Measurements from ENCODE around the gene SLC9A4. TPM values are rescaled to one million over a fixed set of nuclear protein-coding genes. Genes with fewer than 3 reads are reported as not detected.
A peak's percentile ranks its signal among the peaks of the same experiment; 100 is the strongest.

SLC9A4 gene
- total and polyA plus RNA-seq, 2 donors (not counting 1 experiment from before 2014, with no cell fraction given) = not detected

GRCh38 chr2:102514061-102514785, 41.2 kb downstream of the SLC9A4 start:
- H3K4me2 ChIP-seq (ENCODE audit: extremely low read depth, insufficient read depth, low read length) = peak overlapping the region; percentile 19
- H2AFZ ChIP-seq (ENCODE audit: low read length) = no peak overlapping the region

GRCh38 chr2:102515851-102516250, 42.8 kb downstream of the SLC9A4 start:
- Histone ChIP-seq H4K20me1 (ENCODE audit: control insufficient read depth, extremely low read depth, insufficient read depth, low read length) (no peaks in the 10 kb centered on the region), H3K9me3 (ENCODE audit: control insufficient read depth, insufficient read depth, low read depth, low read length) (no peaks in the 10 kb centered on the region), H3K79me2 (ENCODE audit: control insufficient read depth, insufficient read depth, low read length) (no peaks in the 10 kb centered on the region), H3K9ac (ENCODE audit: insufficient read depth, low read length) (no peak overlapping the region), H3K36me3 (ENCODE audit: control insufficient read depth, insufficient read depth, low read length) (no peaks in the 10 kb centered on the region), H3K27ac (ENCODE audit: insufficient read depth, low read length) (no peak overlapping the region), H3K4me1 (ENCODE audit: control insufficient read depth, extremely low read depth, insufficient read depth, low read length) (no peaks in the 10 kb centered on the region), H3K4me3 (replicated peaks in 1 of 4; ENCODE audit: control extremely low read depth in 1 of 4, insufficient read depth in 1 of 4, low read depth in 3 of 4, low read length in 4 of 4) (no peak overlapping the region), H3K27me3 (ENCODE audit: control insufficient read depth, insufficient read depth, low read length) (no peaks in the 10 kb centered on the region), H2AFZ (ENCODE audit: low read length) (no peak overlapping the region), H3K4me2 (ENCODE audit: extremely low read depth, insufficient read depth, low read length) (no peak overlapping the region)
- TF ChIP-seq EZH2 (IDR thresholded peaks at IDR 0.05; ENCODE audit: low read length, missing control alignments) (no peak), CTCF (conservative IDR thresholded peaks at IDR 0.05 in 1 of 2, IDR thresholded peaks at IDR 0.05 in 1 of 2; ENCODE audit: low read depth in 1 of 2, low read length in 2 of 2) (no peak)
- no peak for DNase-seq (ENCODE audit: low read depth in 2 of 2)

More at GRCh38 chr2:102514061-102514785, 41.2 kb downstream of the SLC9A4 start:
- DNase-seq (ENCODE audit: low read depth in 2 of 2) = peak; percentile 89 to 93
- Histone ChIP-seq H3K9ac (ENCODE audit: insufficient read depth, low read length) (no peak overlapping the region), H3K27ac (ENCODE audit: insufficient read depth, low read length) (no peak overlapping the region), H3K4me1 (ENCODE audit: control insufficient read depth, extremely low read depth, insufficient read depth, low read length) (no peaks in the 10 kb centered on the region), H3K36me3 (ENCODE audit: control insufficient read depth, insufficient read depth, low read length) (no peaks in the 10 kb centered on the region), H3K9me3 (ENCODE audit: control insufficient read depth, insufficient read depth, low read depth, low read length) (no peaks in the 10 kb centered on the region), H4K20me1 (ENCODE audit: control insufficient read depth, extremely low read depth, insufficient read depth, low read length) (no peaks in the 10 kb centered on the region), H3K79me2 (ENCODE audit: control insufficient read depth, insufficient read depth, low read length) (no peaks in the 10 kb centered on the region), H3K27me3 (ENCODE audit: control insufficient read depth, insufficient read depth, low read length) (no peaks in the 10 kb centered on the region), H3K4me3 (replicated peaks in 1 of 4; ENCODE audit: control extremely low read depth in 1 of 4, insufficient read depth in 1 of 4, low read depth in 3 of 4, low read length in 4 of 4) (no peak overlapping the region)
- no peak for TF ChIP-seq EZH2 (IDR thresholded peaks at IDR 0.05; ENCODE audit: low read length, missing control alignments)
- no peak for TF ChIP-seq CTCF (conservative IDR thresholded peaks at IDR 0.05 in 1 of 2, IDR thresholded peaks at IDR 0.05 in 1 of 2; ENCODE audit: low read depth in 1 of 2, low read length in 2 of 2)

GRCh38 chr2:102518170-102518569, 45.1 kb downstream of the SLC9A4 start:
- H3K9ac ChIP-seq (ENCODE audit: insufficient read depth, low read length) = no peak overlapping the region
- no peak overlapping the region for H3K4me3 ChIP-seq (replicated peaks in 1 of 4; ENCODE audit: control extremely low read depth in 1 of 4, insufficient read depth in 1 of 4, low read depth in 3 of 4, low read length in 4 of 4)
- no peak for TF ChIP-seq CTCF (conservative IDR thresholded peaks at IDR 0.05 in 1 of 2, IDR thresholded peaks at IDR 0.05 in 1 of 2; ENCODE audit: low read depth in 1 of 2, low read length in 2 of 2)
- TF ChIP-seq EZH2 (IDR thresholded peaks at IDR 0.05; ENCODE audit: low read length, missing control alignments) = no peak
- H3K4me2 ChIP-seq (ENCODE audit: extremely low read depth, insufficient read depth, low read length) = no peak overlapping the region
- H3K36me3 ChIP-seq (ENCODE audit: control insufficient read depth, insufficient read depth, low read length) = no peaks in the 10 kb centered on the region
- H3K27me3 ChIP-seq (ENCODE audit: control insufficient read depth, insufficient read depth, low read length) = no peaks in the 10 kb centered on the region
- no peak overlapping the region for H2AFZ ChIP-seq (ENCODE audit: low read length)
- no peak overlapping the region for H3K27ac ChIP-seq (ENCODE audit: insufficient read depth, low read length)
- H3K4me1 ChIP-seq (ENCODE audit: control insufficient read depth, extremely low read depth, insufficient read depth, low read length) = no peaks in the 10 kb centered on the region
- DNase-seq (ENCODE audit: low read depth in 2 of 2) = no peak
- no peaks in the 10 kb centered on the region for H3K79me2 ChIP-seq (ENCODE audit: control insufficient read depth, insufficient read depth, low read length)
- no peaks in the 10 kb centered on the region for H4K20me1 ChIP-seq (ENCODE audit: control insufficient read depth, extremely low read depth, insufficient read depth, low read length)
- no peaks in the 10 kb centered on the region for H3K9me3 ChIP-seq (ENCODE audit: control insufficient read depth, insufficient read depth, low read depth, low read length)

All from fibroblast of lung (primary cell).